ENCODE results near the gene C4orf54.
A peak's percentile ranks its signal among the peaks of the same experiment; 100 is the strongest.

The C4orf54 gene

GRCh38 chr4:99664716-99665115 is 7.1 kb upstream of the C4orf54 start:
- Histone ChIP-seq H2BK12ac (ENCODE audit: low read length in 2 of 2) (no peak overlapping the region), H2BK120ac (ENCODE audit: low read depth, low read length) (no peak overlapping the region), H3K14ac (ENCODE audit: low read length in 2 of 2) (no peak overlapping the region), H2BK15ac (ENCODE audit: low read depth, poor library complexity, severe bottlenecking) (no peak overlapping the region), H2AFZ (ENCODE audit: low read depth, low read length) (no peak overlapping the region), H3K4me3 (ENCODE audit: insufficient read depth in 1 of 2, low read depth in 1 of 2, low read length in 2 of 2) (no peak overlapping the region), H2BK5ac (ENCODE audit: low read depth, low read length, poor library complexity, severe bottlenecking) (no peak overlapping the region), H3K4ac (ENCODE audit: low read depth in 1 of 2, low read length in 2 of 2) (no peak overlapping the region), H4K8ac (ENCODE audit: low read length) (no peak overlapping the region), H3K23ac (ENCODE audit: low read length in 2 of 2) (no peak overlapping the region), H3K27me3 (ENCODE audit: control insufficient read depth in 1 of 2, insufficient read depth in 1 of 2, low read length in 2 of 2) (no peaks in the 10 kb centered on the region), H3K79me1 (replicated peaks; ENCODE audit: low read length, poor library complexity, severe bottlenecking) (no peaks in the 10 kb centered on the region), H3K4me2 (ENCODE audit: low read length, poor library complexity, severe bottlenecking) (no peak overlapping the region), H3K4me1 (ENCODE audit: control insufficient read depth, insufficient read depth, low read depth, low read length) (no peaks in the 10 kb centered on the region), H2AK5ac (ENCODE audit: low read length, severe bottlenecking) (no peak overlapping the region), H3K9ac (ENCODE audit: low read length) (no peak overlapping the region), H3K27ac (ENCODE audit: low read length, poor library complexity, severe bottlenecking) (no peak overlapping the region), H3K9me3 (ENCODE audit: control insufficient read depth, low read length) (no peaks in the 10 kb centered on the region), H4K91ac (ENCODE audit: low read length) (no peak overlapping the region), H3K18ac (ENCODE audit: low read depth in 1 of 2, low read length in 2 of 2) (no peak overlapping the region), H3K36me3 (ENCODE audit: control insufficient read depth in 1 of 2, insufficient read depth in 2 of 2, low read depth in 1 of 2, low read length in 2 of 2) (no peaks in the 10 kb centered on the region)
- peak; percentile 6 for DNase-seq

DNA sequence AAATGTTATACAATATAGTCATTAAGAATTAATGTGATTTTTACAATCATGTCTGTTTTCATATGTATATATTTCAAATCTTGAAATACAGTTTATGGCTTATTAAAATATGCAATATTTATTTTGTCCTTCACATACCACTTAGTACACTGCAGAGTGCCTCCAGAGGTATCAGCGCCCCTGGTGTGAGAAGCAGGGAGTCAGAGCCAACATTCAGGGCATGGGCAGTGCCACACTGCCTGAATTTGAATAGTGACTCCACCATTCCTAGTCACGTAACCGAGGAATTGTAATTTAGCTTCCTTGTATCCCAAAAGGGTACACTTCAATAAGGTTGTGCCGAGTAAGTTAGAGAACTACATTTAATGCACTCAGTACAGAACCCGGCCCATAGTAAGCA is 4.3 kb upstream of the C4orf54 start:
- Histone ChIP-seq H4K8ac (ENCODE audit: low read length) (no peak overlapping the region), H3K27me3 (ENCODE audit: control insufficient read depth in 1 of 2, insufficient read depth in 1 of 2, low read length in 2 of 2) (no peaks in the 10 kb centered on the region), H3K14ac (ENCODE audit: low read length in 2 of 2) (no peak overlapping the region), H3K23ac (ENCODE audit: low read length in 2 of 2) (no peak overlapping the region), H3K79me1 (replicated peaks; ENCODE audit: low read length, poor library complexity, severe bottlenecking) (no peaks in the 10 kb centered on the region), H2BK120ac (ENCODE audit: low read depth, low read length) (no peak overlapping the region), H3K27ac (ENCODE audit: low read length, poor library complexity, severe bottlenecking) (no peak overlapping the region), H3K18ac (ENCODE audit: low read depth in 1 of 2, low read length in 2 of 2) (no peak overlapping the region), H2AFZ (ENCODE audit: low read depth, low read length) (no peak overlapping the region), H3K9ac (ENCODE audit: low read length) (no peak overlapping the region), H2BK5ac (ENCODE audit: low read depth, low read length, poor library complexity, severe bottlenecking) (no peak overlapping the region), H2BK15ac (ENCODE audit: low read depth, poor library complexity, severe bottlenecking) (no peak overlapping the region), H4K91ac (ENCODE audit: low read length) (no peak overlapping the region), H2AK5ac (ENCODE audit: low read length, severe bottlenecking) (no peak overlapping the region), H3K36me3 (ENCODE audit: control insufficient read depth in 1 of 2, insufficient read depth in 2 of 2, low read depth in 1 of 2, low read length in 2 of 2) (no peaks in the 10 kb centered on the region), H3K4me2 (ENCODE audit: low read length, poor library complexity, severe bottlenecking) (no peak overlapping the region), H3K4me1 (ENCODE audit: control insufficient read depth, insufficient read depth, low read depth, low read length) (no peaks in the 10 kb centered on the region), H3K4ac (ENCODE audit: low read depth in 1 of 2, low read length in 2 of 2) (no peak overlapping the region), H3K4me3 (ENCODE audit: insufficient read depth in 1 of 2, low read depth in 1 of 2, low read length in 2 of 2) (no peak overlapping the region), H3K9me3 (ENCODE audit: control insufficient read depth, low read length) (no peaks in the 10 kb centered on the region), H2BK12ac (ENCODE audit: low read length in 2 of 2) (no peak overlapping the region)
- 93% methylated on average over 3 of the region's 5 CpGs for WGBS
- no peak for DNase-seq

GRCh38 chr4:99658666-99659065 is 1.0 kb upstream of the C4orf54 start:
- H3K4me3 ChIP-seq (ENCODE audit: insufficient read depth in 1 of 2, low read depth in 1 of 2, low read length in 2 of 2), result no peak overlapping the region
- H4K8ac ChIP-seq (ENCODE audit: low read length), result no peak overlapping the region
- peaks cover 6% of the 10 kb centered on the region for H3K4me1 ChIP-seq (ENCODE audit: control insufficient read depth, insufficient read depth, low read depth, low read length)
- WGBS, result 86% methylated on average over 4 of the region's 4 CpGs
- no peak overlapping the region for H3K18ac ChIP-seq (ENCODE audit: low read depth in 1 of 2, low read length in 2 of 2)
- H2AFZ ChIP-seq (ENCODE audit: low read depth, low read length), result no peak overlapping the region
- H2BK15ac ChIP-seq (ENCODE audit: low read depth, poor library complexity, severe bottlenecking), result no peak overlapping the region
- no peaks in the 10 kb centered on the region for H3K79me1 ChIP-seq (replicated peaks; ENCODE audit: low read length, poor library complexity, severe bottlenecking)
- H3K14ac ChIP-seq (ENCODE audit: low read length in 2 of 2), result no peak overlapping the region
- H3K36me3 ChIP-seq (ENCODE audit: control insufficient read depth in 1 of 2, insufficient read depth in 2 of 2, low read depth in 1 of 2, low read length in 2 of 2), result no peaks in the 10 kb centered on the region
- H2BK5ac ChIP-seq (ENCODE audit: low read depth, low read length, poor library complexity, severe bottlenecking), result no peak overlapping the region
- H3K27me3 ChIP-seq (ENCODE audit: control insufficient read depth in 1 of 2, insufficient read depth in 1 of 2, low read length in 2 of 2), result no peaks in the 10 kb centered on the region
- H2AK5ac ChIP-seq (ENCODE audit: low read length, severe bottlenecking), result no peak overlapping the region
- no peak overlapping the region for H3K9ac ChIP-seq (ENCODE audit: low read length)
- H2BK120ac ChIP-seq (ENCODE audit: low read depth, low read length), result no peak overlapping the region
- H4K91ac ChIP-seq (ENCODE audit: low read length), result no peak overlapping the region
- no peak overlapping the region for H3K27ac ChIP-seq (ENCODE audit: low read length, poor library complexity, severe bottlenecking)
- no peak for DNase-seq
- no peak overlapping the region for H2BK12ac ChIP-seq (ENCODE audit: low read length in 2 of 2)
- H3K23ac ChIP-seq (ENCODE audit: low read length in 2 of 2), result no peak overlapping the region
- H3K4ac ChIP-seq (ENCODE audit: low read depth in 1 of 2, low read length in 2 of 2), result no peak overlapping the region
- no peaks in the 10 kb centered on the region for H3K9me3 ChIP-seq (ENCODE audit: control insufficient read depth, low read length)
- no peak overlapping the region for H3K4me2 ChIP-seq (ENCODE audit: low read length, poor library complexity, severe bottlenecking)

- WGBS, result 83% methylated on average over 7 of the region's 9 CpGs
Measured at GRCh38 chr4:99655308-99656081, 2.1 kb downstream of the C4orf54 start.

More at GRCh38 chr4:99655308-99656081, 2.1 kb downstream of the C4orf54 start:
- peaks cover 6% of the 10 kb centered on the region for H3K4me1 ChIP-seq (ENCODE audit: control insufficient read depth, insufficient read depth, low read depth, low read length)
- no peak overlapping the region for H3K18ac ChIP-seq (ENCODE audit: low read depth in 1 of 2, low read length in 2 of 2)
- H3K9me3 ChIP-seq (ENCODE audit: control insufficient read depth, low read length), result no peaks in the 10 kb centered on the region
- H2AK5ac ChIP-seq (ENCODE audit: low read length, severe bottlenecking), result no peak overlapping the region
- no peak overlapping the region for H2BK120ac ChIP-seq (ENCODE audit: low read depth, low read length)
- H3K79me1 ChIP-seq (replicated peaks; ENCODE audit: low read length, poor library complexity, severe bottlenecking), result no peaks in the 10 kb centered on the region
- no peak overlapping the region for H3K4me3 ChIP-seq (ENCODE audit: insufficient read depth in 1 of 2, low read depth in 1 of 2, low read length in 2 of 2)
- H3K27ac ChIP-seq (ENCODE audit: low read length, poor library complexity, severe bottlenecking), result no peak overlapping the region
- no peak overlapping the region for H2BK15ac ChIP-seq (ENCODE audit: low read depth, poor library complexity, severe bottlenecking)
- no peak overlapping the region for H4K8ac ChIP-seq (ENCODE audit: low read length)
- no peaks in the 10 kb centered on the region for H3K27me3 ChIP-seq (ENCODE audit: control insufficient read depth in 1 of 2, insufficient read depth in 1 of 2, low read length in 2 of 2)
- no peak overlapping the region for H2BK5ac ChIP-seq (ENCODE audit: low read depth, low read length, poor library complexity, severe bottlenecking)
- H3K14ac ChIP-seq (ENCODE audit: low read length in 2 of 2), result no peak overlapping the region
- no peak overlapping the region for H3K9ac ChIP-seq (ENCODE audit: low read length)
- H2BK12ac ChIP-seq (ENCODE audit: low read length in 2 of 2), result no peak overlapping the region
- no peak overlapping the region for H2AFZ ChIP-seq (ENCODE audit: low read depth, low read length)
- peak; percentile 8 for DNase-seq
- H3K36me3 ChIP-seq (ENCODE audit: control insufficient read depth in 1 of 2, insufficient read depth in 2 of 2, low read depth in 1 of 2, low read length in 2 of 2), result no peaks in the 10 kb centered on the region
- H3K4me2 ChIP-seq (ENCODE audit: low read length, poor library complexity, severe bottlenecking), result no peak overlapping the region
- H3K23ac ChIP-seq (ENCODE audit: low read length in 2 of 2), result no peak overlapping the region
- no peak overlapping the region for H3K4ac ChIP-seq (ENCODE audit: low read depth in 1 of 2, low read length in 2 of 2)
- H4K91ac ChIP-seq (ENCODE audit: low read length), result no peak overlapping the region
